Sciatic nerve (tissue), 2 donors: ENCODE measurements around the gene ACTBL2. TPM values are rescaled to one million over a fixed set of nuclear protein-coding genes. Genes with fewer than 3 reads are reported as not detected.
"Not testable (repeated sequence)": the region's sequence is repeated elsewhere in the genome, so short reads cannot be mapped to it uniquely, and the experiment has no call there.

ENCODE experiments used
- ATAC-seq: fragments of 200-7000 bp; cut with Tn5 transposase; one replicate; pipeline ENCODE4 v1.9.1; 2020; ENCODE audit warnings: mild to moderate bottlenecking, moderate library complexity
- DNase-seq: peaks from one replicate; pipeline ENCODE4 v3.0.0-alpha.2; 2020; ENCODE audit warnings: low spot score
- intact Hi-C: fragments of 100-400 bp; cut with DNase I; formaldehyde crosslinking; loops from one replicate; pipeline ENCODE4 v1.14.2; 2022
- total RNA-seq: library from RNA; stranded (reverse); fragmentation: NEBNext Ultra II Directional; extraction: Animal tissue kit (Norgen Biotek cat#: 25700); gene quantifications from one replicate; pipeline ENCODE4 v1.2.1, GENCODE V29; 2021
- donor health status: DM: no; HTN: no; CAD: no.
- donor health status: DM: no; HTN: no; CAD: no.

ACTBL2 gene
- total RNA-seq, 1 donor from 2014 or later, result not detected

DNA sequence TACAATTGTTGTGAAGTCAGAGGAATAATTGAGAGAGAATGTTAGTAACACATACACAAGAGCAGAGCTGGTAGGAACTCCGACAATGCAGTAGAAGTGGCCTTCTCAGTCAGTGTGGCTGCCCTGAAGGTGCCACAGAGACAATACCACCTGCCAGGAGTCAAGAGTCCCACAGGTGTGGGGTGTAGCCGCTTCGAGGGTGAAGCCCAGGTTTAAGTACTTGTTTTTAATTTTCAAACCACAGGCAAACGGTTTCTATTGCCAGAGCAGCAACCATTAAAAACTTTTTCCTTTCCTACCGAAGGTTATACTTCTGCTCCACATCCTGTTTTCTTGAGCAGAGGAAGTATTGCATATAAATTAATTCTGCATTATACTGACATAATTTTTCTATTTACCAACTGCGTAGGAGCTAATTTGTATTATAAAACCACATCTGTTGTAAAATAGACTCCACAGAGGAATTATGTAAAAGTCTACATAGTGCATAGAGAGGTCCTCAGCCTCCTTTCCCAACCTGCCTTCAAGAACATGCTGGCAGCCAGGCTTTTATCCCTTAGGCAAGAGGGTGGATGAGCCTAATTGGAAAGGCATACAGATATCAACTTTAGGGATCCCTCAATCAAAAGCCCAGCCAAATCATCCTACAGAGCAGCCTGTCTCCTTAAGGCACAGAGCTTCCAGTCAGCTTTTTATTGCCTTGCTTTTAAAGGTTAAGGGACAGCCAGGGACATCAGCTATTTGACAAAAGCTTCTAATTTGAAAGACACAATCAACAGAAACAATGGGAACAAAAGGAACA is 12.9 kb upstream of the ACTBL2 start:
- ATAC-seq (no peak), DNase-seq (no peak)
- intact Hi-C loops, result loop anchor here (10.0 kb wide), 1 partner anchor 201 kb away; no protein-coding TSS in a partner anchor

DNA sequence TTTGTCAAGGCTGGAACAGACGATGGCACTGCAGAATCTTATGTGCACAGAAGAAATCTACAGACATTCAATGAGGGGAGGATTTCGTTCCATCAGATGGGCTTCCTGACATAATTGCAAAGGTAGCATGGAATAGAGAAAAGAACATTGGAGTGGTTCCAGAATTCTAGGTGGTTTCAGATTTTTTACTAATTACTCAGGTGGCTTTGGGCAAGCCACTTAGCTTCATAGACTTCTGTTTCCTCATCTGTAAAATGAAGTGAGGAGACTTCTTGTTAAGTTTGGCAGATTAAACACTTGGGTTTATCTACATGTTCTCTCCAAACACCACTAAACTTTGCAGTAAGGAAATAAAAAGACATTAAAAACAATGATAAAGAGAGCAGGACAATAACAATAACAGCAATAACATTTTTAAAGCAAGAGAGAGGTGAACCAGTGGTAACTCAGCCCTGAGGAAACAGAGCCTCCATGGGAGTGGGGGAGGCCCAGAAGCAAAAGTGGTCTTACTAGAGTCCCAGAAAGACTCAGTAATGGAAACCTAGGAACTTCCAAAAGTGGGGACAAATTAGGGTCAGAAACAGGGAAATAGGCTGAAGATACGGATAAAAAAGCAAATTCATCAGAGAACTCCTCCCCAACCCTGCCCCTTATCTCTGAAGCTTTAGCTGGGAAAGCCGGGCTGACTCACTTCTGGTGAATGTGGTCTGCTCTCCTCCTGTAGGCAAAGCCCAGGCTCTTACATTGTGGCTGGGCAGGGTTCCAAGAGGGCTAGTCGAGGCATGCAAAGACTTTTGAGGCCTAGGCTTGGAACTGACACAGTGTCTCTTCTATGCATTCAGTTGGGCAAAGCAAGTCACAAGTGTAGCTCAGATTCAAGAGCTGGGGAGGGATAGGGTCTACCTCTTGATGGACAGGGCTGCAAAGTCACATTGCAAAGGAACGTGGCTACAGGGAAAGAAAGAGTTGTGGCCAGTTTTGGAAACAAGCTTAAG is 11.8 kb upstream of the ACTBL2 start:
- DNase-seq (peak; percentile 70), ATAC-seq (no peak)
- intact Hi-C loops, result loop anchor here (10.0 kb wide), 1 partner anchor 200 kb away; no protein-coding TSS in a partner anchor

DNA sequence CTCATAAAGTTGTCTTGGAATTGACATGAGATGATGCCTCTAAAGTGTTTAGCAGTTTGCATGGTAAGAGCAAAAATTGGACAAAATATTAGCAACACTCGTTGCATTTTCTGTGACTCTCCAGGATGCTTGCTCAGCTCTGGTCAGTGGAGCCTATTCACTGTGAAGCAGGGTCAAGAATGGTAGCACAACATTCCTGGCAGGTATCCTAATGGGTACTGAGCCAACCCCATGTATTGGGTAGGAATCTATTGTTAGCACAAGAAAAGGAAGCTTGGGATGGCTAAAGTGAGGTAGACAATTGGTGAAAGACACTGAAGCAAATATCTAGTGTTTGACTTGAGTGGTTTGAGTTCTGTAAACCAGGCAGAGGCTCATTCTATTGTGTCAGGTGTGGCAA is 10.4 kb upstream of the ACTBL2 start:
- DNase-seq (no peak), ATAC-seq (no peak)
- intact Hi-C loops, result loop anchor here (10.0 kb wide), 1 partner anchor 198 kb away; no protein-coding TSS in a partner anchor

DNA sequence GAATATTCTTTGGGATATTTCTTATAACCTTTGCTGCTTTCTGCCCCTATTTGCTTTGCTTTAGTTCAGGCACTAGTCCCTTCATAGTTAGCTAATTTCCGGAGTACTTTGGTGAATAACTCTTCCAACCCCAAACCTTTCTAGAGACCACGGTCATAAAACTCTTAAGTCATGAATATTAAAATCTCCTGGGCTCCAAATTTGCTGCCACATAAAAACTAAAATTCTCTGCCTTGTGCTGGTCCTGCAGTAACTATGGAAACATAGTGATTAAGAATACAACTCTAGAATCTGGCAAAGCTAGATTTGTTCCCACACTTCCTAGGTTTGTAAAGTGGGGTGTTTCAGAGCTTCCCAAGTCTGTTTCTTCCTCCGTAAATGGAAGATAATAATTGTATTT is 10.0 kb upstream of the ACTBL2 start:
- DNase-seq (no peak), ATAC-seq (no peak)
- intact Hi-C loops, result loop anchor here (10.0 kb wide), 1 partner anchor 198 kb away; no protein-coding TSS in a partner anchor

DNA sequence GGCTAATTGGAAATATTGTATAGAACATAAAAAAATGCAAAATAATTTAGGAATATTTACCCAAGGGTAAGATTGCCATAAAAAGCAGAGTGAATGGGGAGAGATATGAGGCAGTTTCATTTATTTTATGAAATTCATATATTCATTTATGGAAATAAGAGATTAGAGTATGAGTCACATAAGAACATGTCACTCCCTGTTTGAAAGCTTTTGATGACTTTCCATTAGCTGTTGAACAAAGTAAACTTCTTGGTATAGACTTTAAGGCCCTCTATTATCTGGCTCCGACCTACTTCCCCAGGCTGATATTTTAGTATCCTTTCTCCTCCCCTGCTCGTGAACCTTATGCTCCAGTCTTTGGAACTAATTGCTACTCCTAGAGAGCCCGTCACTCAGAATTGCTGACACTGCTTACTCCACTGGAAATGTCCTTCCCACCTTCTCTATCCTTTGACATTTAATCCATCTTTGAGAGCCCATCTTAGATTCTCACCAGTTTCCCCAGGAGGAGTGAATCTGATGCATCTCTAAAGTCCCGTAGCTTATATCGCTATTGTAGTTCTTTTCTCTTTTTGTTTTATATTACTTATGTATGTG is 8.9 kb upstream of the ACTBL2 start:
- DNase-seq (no peak), ATAC-seq (no peak)
- intact Hi-C loops, result loop anchor here (10.0 kb wide), 1 partner anchor 197 kb away; no protein-coding TSS in a partner anchor

DNA sequence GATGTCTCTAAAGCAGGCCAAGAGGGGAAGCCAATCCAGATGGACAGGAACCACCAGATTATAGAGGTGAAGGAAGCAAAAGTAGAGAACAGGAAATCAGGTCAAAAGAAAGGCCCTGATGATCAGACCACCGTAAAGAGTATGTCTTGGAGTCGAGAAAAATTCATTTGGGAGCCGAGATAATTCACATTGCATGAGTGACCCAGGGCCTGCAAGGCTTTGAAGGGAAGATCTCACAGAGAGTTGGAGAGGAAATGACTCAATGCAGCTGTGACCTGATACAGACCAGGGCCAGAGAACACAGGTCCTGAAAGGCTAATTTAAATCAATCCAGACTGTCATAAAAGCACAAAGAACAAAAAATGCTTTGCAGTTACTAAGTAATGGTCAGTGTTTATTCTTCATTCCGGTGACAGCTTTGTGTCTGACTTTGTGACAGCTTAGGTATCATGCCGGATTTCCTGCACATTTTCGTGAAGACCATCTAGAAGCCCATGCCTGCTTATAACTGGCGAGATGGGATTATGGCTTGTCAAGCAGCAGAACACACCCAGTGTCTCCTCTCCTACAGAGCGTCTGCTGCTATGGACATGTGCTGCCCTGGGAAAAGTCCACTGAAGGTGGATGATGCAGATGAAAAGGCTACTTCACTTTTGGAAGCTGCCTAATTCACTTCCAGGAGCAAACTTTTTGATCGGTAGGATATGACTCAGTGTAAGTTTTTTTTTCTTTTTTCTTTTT is 5.8 kb upstream of the ACTBL2 start:
- peak; percentile 80 for ATAC-seq
- intact Hi-C loops, result no loop called here
- DNase-seq, result no peak

- intact Hi-C loops, result no loop called here
- no peak for DNase-seq
- ATAC-seq, result no peak
Observed at GRCh38 chr5:57486027-57486602, 3.5 kb upstream of the ACTBL2 start.

DNA sequence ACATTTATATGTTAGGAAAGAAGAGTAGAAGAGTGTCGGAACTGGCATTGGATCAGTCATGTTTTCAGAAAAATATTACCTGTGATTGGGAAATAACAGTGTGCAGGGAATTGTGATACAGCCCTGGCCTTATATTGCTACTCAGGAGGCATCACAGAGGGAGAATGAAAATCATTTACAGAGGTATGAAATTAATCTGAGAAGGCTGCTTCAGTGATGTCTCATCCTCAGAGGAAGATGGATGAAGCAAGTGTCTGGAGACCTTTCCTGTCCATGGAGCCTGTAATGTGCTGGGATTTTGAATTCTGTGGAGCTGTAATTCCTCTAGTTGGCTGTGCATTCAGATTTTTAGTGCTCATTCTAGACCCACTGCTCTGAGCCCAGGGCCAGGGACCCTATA is 3.8 kb downstream of the ACTBL2 start:
- DNase-seq, result no peak
- intact Hi-C loops, result no loop called here
- ATAC-seq, result no peak

DNA sequence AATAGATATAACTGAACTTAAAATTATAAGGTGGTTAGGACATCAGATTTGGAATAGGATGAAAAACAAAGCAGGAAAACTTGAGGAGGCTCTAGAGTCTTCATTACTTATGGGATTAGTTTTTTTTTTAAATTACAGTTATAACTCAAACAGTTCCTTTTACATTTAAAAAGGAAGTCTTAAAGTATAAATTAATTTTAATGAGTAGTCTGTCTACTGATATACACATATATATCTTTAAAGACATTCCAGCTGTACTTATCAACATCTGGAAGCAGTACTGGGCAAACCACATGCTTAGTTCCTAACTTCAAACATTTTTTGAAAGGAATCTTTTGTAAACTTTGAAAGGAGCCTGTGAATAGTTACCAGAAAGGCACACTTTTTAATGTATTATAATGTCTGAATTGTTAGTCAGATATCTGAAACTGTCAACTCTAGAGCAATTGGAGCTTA is 6.0 kb downstream of the ACTBL2 start:
- ATAC-seq (no peak), DNase-seq (no peak)
- intact Hi-C loops, result no loop called here

GRCh38 chr5:57470339-57470738 is 12.3 kb downstream of the ACTBL2 start:
- DNase-seq (no peak), ATAC-seq (no peak)
- intact Hi-C loops, result no loop called here

GRCh38 chr5:57468481-57469163 is 14.0 kb downstream of the ACTBL2 start:
- intact Hi-C loops, result no loop called here
- no peak for DNase-seq
- ATAC-seq, result peak; percentile 55

- no peak for DNase-seq
- no peak for ATAC-seq
- intact Hi-C loops, result no loop called here
Observed at GRCh38 chr5:57466544-57466943, 16.1 kb downstream of the ACTBL2 start.

GRCh38 chr5:57460056-57460455 is 22.6 kb downstream of the ACTBL2 start:
- intact Hi-C loops, DNase-seq, ATAC-seq: not testable (repeated sequence)

GRCh38 chr5:57458443-57458842 is 24.2 kb downstream of the ACTBL2 start:
- DNase-seq, result no peak
- no peak for ATAC-seq
- intact Hi-C loops, result no loop called here

DNA sequence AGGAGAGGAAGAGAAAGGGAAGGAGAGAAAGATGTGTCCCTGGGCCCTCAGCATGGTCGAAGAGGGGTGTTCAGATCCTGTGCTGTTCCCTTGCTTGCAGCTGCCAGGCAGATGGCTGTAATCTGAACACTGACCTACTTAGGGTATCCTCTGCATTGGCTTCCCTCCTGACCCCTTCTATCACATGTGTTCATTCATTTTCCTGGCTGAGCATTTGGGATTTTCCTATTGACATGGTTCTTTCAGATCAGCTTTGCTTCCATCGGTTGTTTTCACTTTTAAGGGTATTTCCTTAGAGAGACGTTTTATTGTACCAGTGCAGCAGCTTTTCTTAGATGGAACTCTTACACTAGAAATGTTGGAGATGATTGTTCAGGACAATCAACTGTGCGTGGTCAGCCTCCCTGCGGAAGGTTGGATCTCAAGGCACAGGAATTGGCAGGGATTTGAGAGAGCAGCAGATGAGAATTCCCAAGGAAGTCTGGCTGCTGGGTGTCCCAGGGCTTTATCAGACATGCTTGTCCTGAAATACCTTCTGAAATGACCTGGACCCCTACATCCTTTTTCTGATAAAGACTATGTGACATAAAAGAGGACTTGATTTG is 26.0 kb downstream of the ACTBL2 start:
- ATAC-seq, result peak; percentile 46
- no peak for DNase-seq
- intact Hi-C loops, result no loop called here

DNA sequence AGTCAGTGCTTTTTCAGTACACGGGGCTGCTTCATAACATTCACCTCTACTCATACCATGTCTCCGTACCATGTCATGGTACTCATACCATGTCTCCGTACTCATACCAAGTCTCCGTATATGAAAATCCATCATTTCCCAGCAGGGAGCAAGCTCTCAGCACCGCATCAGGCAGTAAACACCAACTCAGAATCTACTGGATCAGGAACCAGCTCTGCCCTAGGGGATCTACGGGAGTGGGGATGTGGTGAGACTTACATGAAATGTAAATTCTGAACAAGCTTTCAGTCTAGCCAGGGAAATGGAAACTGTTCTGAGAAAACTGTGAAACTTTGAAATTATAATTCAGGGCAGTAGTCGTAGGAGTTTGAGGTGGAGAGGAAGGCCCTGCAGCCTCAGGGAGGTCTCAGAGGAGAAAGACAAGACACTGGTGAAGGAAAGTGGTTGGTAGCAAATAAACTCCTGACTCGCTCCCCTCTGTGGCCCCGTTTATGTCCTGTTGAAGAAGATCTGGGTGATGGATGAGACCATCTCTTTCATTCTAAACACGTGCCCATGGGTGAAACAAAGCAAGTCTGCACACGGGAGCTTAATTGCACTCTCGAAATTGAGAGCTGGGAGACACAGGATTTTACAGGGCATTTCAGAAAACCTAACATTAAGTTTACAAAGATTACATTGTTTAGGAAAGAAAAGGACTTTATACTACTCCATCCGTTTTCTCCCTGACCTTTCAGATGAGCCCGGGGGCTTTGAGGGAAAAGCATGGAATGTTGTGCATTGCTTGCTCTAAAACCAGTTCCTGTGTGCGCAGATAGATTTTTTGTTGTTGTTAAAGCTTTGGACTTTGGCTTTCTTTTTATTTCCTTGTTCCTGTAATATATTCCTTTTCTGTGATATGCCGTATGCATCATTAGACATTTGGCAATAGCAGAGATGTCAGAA is 26.8 kb downstream of the ACTBL2 start:
- ATAC-seq, result peak; percentile 48
- intact Hi-C loops, result no loop called here
- DNase-seq, result no peak
